Colonic mucosa (tissue), 4 donors: Measurements from ENCODE around the gene PACSIN2. TPM values are rescaled to one million over a fixed set of nuclear protein-coding genes. Genes with fewer than 3 reads are reported as not detected.

Experiments
- DNase-seq: peaks from one replicate; pipeline ENCODE4 v3.0.0-alpha.2; 2020
- H3K27ac ChIP-seq: fragments of 200-600 bp; one replicate; pipeline ENCODE4 v1.8.0; 2021
- H3K27me3 ChIP-seq: fragments of 200-600 bp; one replicate; pipeline ENCODE4 v1.8.0; 2021
- H3K36me3 ChIP-seq: fragments of 200-600 bp; one replicate; pipeline ENCODE4 v1.8.0; 2021
- H3K4me1 ChIP-seq: fragments of 200-600 bp; one replicate; pipeline ENCODE4 v1.8.0; 2021; ENCODE audit warnings: mild to moderate bottlenecking
- H3K4me3 ChIP-seq: fragments of 200-600 bp; one replicate; pipeline ENCODE4 v1.8.0; 2021
- H3K9ac ChIP-seq, 2 donors: one replicate each; pipeline ENCODE4 v1.7.0; 2013; ENCODE audit warnings: control low read depth in 2 of 2, low read depth in 2 of 2, low read length in 2 of 2
- H3K9me3 ChIP-seq: fragments of 200-600 bp; one replicate; pipeline ENCODE4 v1.8.0; 2021
- intact Hi-C: fragments of 100-400 bp; cut with DNase I; formaldehyde crosslinking; loops from one replicate; pipeline ENCODE4 v1.14.1; 2022
- total RNA-seq, 2 donors: library from RNA; stranded (reverse); fragmentation: NEBNext Ultra II Directional in 1 of 2; extraction: Animal tissue kit (Norgen Biotek cat#: 25700) in 1 of 2; gene quantifications; one replicate each; pipeline ENCODE4 v1.2.1, GENCODE V29; 2021
- TF ChIP-seq, protein P1 (sequence below): fragments of 200-600 bp; IDR thresholded peaks from one replicate; pipeline ENCODE4 v1.8.0; 2022; ENCODE audit warnings: antibody characterized with exemption, mild to moderate bottlenecking
- donor health status: healthy.
- donor health status: DM: no; HTN: no; CAD: no.
- donor health status: DM: no; HTN: no; CAD: no.

The PACSIN2 gene
- total RNA-seq, 2 donors from 2014 or later: 143 to 160 TPM

DNA sequence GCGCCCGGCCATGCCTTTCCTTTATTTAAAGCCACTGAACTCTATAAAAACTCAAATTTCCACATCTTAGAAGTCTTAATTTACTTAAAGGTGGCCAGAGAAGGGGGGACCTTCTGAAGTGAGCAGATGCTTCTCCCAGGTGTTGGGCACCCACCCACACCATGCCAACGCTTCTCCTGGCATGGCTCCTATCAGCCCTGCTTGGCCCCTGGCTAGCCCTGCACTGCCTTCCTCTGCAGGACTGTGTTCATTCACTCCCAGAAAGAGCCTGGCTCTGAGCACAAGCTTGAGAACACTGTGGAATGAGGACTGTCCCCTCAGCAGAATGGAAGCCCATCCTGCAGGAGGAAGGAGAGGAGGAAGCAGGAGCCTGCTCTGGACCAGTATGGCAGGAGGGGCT lies 123.3 kb downstream of the PACSIN2 start:
- Histone ChIP-seq H3K27ac (no peak overlapping the region), H3K9me3 (no peaks in the 10 kb centered on the region), H3K27me3 (no peaks in the 10 kb centered on the region), H3K4me1 (peaks cover 8% of the 10 kb centered on the region), H3K36me3 (no peaks in the 10 kb centered on the region), H3K9ac (no peak overlapping the region), H3K4me3 (no peak overlapping the region)
- intact Hi-C loops: no loop called here
- no peak for DNase-seq
- TF ChIP-seq, protein P1, sequence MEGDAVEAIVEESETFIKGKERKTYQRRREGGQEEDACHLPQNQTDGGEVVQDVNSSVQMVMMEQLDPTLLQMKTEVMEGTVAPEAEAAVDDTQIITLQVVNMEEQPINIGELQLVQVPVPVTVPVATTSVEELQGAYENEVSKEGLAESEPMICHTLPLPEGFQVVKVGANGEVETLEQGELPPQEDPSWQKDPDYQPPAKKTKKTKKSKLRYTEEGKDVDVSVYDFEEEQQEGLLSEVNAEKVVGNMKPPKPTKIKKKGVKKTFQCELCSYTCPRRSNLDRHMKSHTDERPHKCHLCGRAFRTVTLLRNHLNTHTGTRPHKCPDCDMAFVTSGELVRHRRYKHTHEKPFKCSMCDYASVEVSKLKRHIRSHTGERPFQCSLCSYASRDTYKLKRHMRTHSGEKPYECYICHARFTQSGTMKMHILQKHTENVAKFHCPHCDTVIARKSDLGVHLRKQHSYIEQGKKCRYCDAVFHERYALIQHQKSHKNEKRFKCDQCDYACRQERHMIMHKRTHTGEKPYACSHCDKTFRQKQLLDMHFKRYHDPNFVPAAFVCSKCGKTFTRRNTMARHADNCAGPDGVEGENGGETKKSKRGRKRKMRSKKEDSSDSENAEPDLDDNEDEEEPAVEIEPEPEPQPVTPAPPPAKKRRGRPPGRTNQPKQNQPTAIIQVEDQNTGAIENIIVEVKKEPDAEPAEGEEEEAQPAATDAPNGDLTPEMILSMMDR: no peak

DNA sequence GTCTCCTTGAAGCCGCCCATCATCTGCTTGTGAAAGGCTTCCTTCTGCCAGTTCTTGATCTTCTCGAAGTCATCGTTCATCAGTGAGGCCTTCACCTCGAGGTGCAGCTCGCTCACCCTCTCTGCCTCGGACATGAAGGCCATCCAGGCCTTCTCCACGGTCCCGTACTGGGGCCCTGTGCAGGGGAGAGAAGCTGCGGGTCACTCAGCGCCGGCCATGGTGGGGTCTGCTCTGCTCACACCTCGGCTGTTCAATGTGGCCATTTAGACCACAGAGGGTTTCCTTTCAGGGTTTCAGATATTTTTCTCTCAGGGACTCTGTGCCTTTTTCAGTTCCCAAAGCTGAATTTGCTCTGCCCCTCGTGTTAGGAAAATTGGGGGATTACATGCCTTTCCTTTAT lies 123.9 kb downstream of the PACSIN2 start:
- H3K4me1 ChIP-seq: peaks cover 8% of the 10 kb centered on the region
- no peak overlapping the region for H3K4me3 ChIP-seq
- no peak overlapping the region for H3K27ac ChIP-seq
- H3K9ac ChIP-seq: no peak overlapping the region
- intact Hi-C loops: no loop called here
- H3K36me3 ChIP-seq: no peaks in the 10 kb centered on the region
- TF ChIP-seq, protein P1: no peak
- no peaks in the 10 kb centered on the region for H3K9me3 ChIP-seq
- no peaks in the 10 kb centered on the region for H3K27me3 ChIP-seq
- no peak for DNase-seq

DNA sequence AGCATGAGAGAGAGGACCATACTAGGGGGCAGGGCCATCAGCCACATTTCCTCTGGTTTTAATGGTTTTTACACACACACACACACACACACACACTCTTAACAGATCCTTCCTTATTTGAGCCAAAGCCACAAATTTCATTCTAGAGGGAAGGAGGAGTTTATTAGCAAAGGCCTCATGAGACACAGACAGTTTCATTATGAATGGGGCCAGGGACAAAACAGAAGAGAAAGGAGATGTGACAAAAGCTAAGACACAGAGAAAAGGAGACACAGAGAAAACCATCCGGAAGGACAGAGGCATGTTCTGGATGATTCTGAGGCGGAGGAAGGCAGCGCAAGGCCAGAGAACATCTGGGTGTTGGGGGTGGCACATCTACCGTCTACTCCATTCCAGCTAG lies 125.6 kb downstream of the PACSIN2 start:
- H3K4me1 ChIP-seq: peaks cover 8% of the 10 kb centered on the region
- intact Hi-C loops: no loop called here

DNA sequence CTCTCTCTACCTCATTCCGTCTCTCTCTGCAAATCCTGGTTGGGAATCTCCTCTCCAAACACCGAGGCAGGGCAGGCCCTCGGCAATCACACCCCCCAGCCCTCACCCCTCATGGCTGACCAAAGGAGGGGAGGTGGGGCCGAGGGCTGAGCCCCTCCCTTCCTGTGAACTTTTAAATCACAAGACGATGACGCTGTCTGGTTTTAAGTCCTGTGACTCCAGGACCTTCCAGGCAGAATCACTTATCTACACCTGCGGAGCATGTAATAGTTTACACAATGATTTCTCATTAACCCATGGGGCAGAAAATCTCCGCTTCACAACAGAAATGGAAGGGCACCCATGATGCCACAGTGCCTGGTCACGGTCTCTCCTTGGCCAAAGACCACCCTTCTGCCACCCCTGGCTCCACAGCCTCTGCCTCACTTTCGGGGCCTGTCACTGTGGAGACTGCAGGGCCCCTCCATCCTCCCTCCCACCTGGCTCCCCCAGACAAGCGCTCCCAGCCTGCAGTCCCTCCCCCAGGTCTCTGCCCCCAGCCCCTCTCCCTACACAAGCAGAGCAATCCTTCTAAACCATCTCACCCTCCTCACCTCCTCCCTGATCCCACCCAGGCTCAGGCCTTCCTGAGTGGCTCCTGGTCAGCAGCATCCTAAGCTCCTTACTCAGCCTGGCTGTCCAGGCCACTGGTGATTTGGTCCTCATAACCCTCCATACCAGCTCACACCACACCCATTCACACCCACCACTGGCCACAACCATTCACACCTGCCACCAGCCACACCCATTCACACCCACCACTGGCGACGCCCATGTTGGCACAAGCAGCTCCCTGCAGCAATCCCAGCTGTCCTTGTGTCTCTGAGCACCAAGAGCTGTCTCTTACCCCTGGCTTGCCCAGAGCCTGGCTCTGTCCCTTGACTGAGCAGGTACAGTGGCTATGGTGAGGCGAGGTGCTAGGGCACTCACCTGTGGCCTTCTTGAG lies 127.1 kb downstream of the PACSIN2 start:
- H3K9me3 ChIP-seq: no peaks in the 10 kb centered on the region
- H3K4me1 ChIP-seq: peaks cover 8% of the 10 kb centered on the region
- no peak overlapping the region for H3K4me3 ChIP-seq
- peak overlapping the region in 1 of 2 donors; percentile 27 for H3K9ac ChIP-seq
- no peaks in the 10 kb centered on the region for H3K27me3 ChIP-seq
- DNase-seq: peak; percentile 93
- TF ChIP-seq, protein P1: no peak
- peak overlapping the region; percentile 57 for H3K27ac ChIP-seq
- intact Hi-C loops: no loop called here
- H3K36me3 ChIP-seq: no peaks in the 10 kb centered on the region

More for the DNA sequence above, 125.6 kb downstream of the PACSIN2 start:
- Histone ChIP-seq H3K36me3 (no peaks in the 10 kb centered on the region), H3K9ac (no peak overlapping the region), H3K4me3 (no peak overlapping the region), H3K27ac (peak overlapping the region; percentile 24), H3K9me3 (no peaks in the 10 kb centered on the region), H3K27me3 (no peaks in the 10 kb centered on the region)
- DNase-seq: no peak
- TF ChIP-seq, protein P1: no peak

DNA sequence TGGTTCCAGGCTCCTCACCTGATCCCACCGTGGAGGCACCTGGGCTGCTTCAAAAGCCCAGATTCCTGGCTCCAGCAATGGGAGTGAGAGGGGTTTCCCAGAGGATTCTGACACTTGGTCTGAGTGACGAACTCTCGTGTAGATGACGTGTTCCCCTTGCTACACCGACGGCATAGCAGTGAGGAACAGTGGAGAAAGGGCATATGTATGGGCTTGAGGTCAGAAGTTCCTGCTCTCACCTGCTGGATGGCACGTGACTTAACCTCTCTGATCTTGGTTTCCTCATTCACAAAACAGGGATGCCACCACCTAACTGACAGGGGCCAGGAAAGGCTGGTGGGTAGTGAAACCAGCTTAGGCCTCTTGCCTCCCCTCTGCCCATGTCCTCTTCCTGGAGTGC lies 127.8 kb downstream of the PACSIN2 start:
- peak overlapping the region; percentile 57 for H3K27ac ChIP-seq
- H3K4me1 ChIP-seq: peaks cover 8% of the 10 kb centered on the region
- intact Hi-C loops: no loop called here
- peaks cover 5% of the 10 kb centered on the region for H3K36me3 ChIP-seq
- H3K4me3 ChIP-seq: no peak overlapping the region
- DNase-seq: no peak
- no peaks in the 10 kb centered on the region for H3K27me3 ChIP-seq
- TF ChIP-seq, protein P1: no peak
- no peaks in the 10 kb centered on the region for H3K9me3 ChIP-seq
- H3K9ac ChIP-seq: peak overlapping the region in 1 of 2 donors; percentile 9
